SK-N-MC (cell line): ENCODE results near the gene ZNF618.

Source experiments
- EZH2 ChIP-seq: fragments of 200-600 bp; sonication (generic); IDR thresholded peaks from one replicate; pipeline ENCODE4 v1.6.1; 2017; ENCODE audit warnings: antibody characterized with exemption
- POLR2AphosphoS5 ChIP-seq: IDR thresholded peaks from 2 replicates; pipeline ENCODE4 v1.6.1; 2012; ENCODE audit warnings: mild to moderate bottlenecking, low read depth, low read length, borderline replicate concordance

- no peak for TF ChIP-seq EZH2
- no peak for TF ChIP-seq POLR2AphosphoS5
Observed at GRCh38 chr9:114025196-114025753, 149.2 kb downstream of the ZNF618 start.
